ENCODE data around the gene MAST4.

The MAST4 gene

GRCh38 chr5:67204821-67205220, 608.6 kb downstream of the MAST4 start:
- no peak overlapping the region for H3K27ac ChIP-seq
- no peak for DNase-seq (ENCODE audit: low read depth, low spot score)

DNA sequence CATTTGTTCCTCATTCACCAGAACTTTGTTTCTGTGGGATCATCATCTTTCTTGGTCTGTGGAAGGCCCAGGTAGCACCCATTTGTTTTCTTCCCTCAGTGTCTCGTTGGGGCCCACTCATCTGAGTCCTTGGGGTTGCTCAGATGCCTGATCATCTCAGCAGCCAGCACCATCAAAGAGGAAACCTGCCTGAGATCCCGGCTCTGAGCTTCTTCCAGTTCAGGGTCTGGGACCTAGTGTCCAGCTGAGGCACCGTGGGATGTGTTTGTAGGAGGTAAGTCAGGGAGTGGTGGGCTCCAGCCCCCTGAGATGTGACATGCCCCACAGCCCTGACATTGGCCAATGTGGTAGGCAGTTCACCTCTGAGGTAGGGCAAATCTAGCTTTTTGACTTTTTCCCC, 609.8 kb downstream of the MAST4 start:
- H3K27ac ChIP-seq = peak overlapping the region; percentile 92
- DNase-seq (ENCODE audit: low read depth, low spot score) = no peak

- peak overlapping the region; percentile 92 for H3K27ac ChIP-seq
- no peak for DNase-seq (ENCODE audit: low read depth, low spot score)
These were observed 610.3 kb downstream of the MAST4 start for GRCh38 chr5:67206461-67206860.

GRCh38 chr5:67206929-67207328, 610.7 kb downstream of the MAST4 start:
- peak; percentile 98 for DNase-seq (ENCODE audit: low read depth, low spot score)
- peak overlapping the region; percentile 92 for H3K27ac ChIP-seq

GRCh38 chr5:67208403-67208802, 612.2 kb downstream of the MAST4 start:
- no peak for DNase-seq (ENCODE audit: low read depth, low spot score)
- H3K27ac ChIP-seq = peak overlapping the region; percentile 92

DNA sequence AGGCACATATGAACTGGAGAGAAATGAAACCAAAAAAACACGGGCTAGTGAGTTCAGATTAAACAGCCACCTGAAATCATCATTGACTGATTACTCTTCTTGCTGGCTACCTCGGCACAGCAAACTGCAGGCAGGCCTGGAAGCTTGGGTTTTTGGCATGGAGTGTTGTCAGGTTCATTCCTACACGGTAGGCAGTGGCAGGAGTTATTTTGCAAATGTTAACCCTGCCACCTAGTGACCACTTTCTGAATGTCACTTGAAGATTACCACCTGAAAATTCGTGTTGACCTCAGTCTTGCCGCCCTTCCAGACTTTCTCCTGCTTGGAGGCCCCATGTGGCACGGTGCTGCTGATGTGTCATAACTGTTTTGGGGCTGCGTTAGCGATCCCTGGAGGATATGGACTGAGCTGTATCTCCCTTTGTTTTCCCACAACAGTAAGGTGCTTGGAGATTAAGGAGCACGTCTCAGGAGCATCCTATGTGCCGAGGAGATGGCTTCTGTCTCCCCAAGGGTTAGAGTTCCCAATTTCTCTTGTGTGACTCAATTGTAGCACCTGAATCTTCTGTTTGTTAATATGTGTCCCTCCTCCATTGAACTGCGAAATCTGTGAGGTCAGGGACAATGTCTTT, 613.1 kb downstream of the MAST4 start:
- DNase-seq (ENCODE audit: low read depth, low spot score) = peak; percentile 44
- H3K27ac ChIP-seq = peak overlapping the region; percentile 92

- peak overlapping the region; percentile 51 for H3K27ac ChIP-seq
- peak; percentile 64 for DNase-seq (ENCODE audit: low read depth, low spot score)
These were observed 615.7 kb downstream of the MAST4 start for GRCh38 chr5:67211926-67212325.

GRCh38 chr5:67214036-67214435, 617.8 kb downstream of the MAST4 start:
- H3K27ac ChIP-seq = no peak overlapping the region
- no peak for DNase-seq (ENCODE audit: low read depth, low spot score)

GRCh38 chr5:67214707-67215447, 618.7 kb downstream of the MAST4 start:
- no peak overlapping the region for H3K27ac ChIP-seq
- DNase-seq (ENCODE audit: low read depth, low spot score) = no peak

- no peak overlapping the region for H3K27ac ChIP-seq
- DNase-seq (ENCODE audit: low read depth, low spot score) = no peak
These were observed 619.6 kb downstream of the MAST4 start for GRCh38 chr5:67215519-67216471.

DNA sequence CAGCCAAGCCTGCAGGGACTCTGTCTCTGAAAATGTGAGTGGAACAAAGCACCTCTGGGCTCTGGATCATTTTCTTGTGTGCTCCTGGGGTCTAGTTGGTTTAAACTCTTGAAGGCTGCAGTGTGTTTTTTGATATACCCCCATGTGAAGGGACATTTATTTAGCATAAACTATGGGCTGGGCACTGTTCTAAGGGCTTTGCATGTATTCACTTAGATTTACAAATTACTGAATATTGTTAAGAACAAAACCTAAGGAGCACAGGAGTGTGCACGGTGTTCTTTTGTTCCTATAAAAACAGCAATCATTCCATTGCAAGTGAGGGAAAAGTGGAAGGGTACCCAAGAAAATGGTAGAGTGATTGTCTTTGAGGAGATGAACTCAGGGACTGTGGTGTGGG, 620.4 kb downstream of the MAST4 start:
- no peak overlapping the region for H3K27ac ChIP-seq
- no peak for DNase-seq (ENCODE audit: low read depth, low spot score)
